Measurements from ENCODE around the gene CHN1.

Gene CHN1

DNA sequence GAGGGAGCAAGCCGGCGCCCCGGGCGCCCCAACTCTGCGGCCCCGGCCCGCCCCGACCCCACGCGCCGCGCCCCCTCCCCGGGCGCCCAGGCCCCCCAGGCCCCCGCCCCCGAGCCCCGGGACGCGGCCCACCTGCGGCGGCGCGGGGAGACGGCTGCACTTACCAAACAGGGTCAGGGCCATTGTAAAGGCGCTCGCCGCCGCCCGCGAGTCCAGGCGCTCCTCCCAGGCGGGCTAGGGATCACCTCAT, 526 bp downstream of the CHN1 start:
- Mint-ChIP-seq H3K36me3 (no peaks in the 10 kb centered on the region), H3K27ac (no peak overlapping the region), H3K4me3 (peak overlapping the region; percentile 88), H3K27me3 (peaks cover 47% of the 10 kb centered on the region), H3K4me1 (ENCODE audit: low read depth) (peaks cover 8% of the 10 kb centered on the region), H3K9me3 (ENCODE audit: low read depth) (no peaks in the 10 kb centered on the region)

DNA sequence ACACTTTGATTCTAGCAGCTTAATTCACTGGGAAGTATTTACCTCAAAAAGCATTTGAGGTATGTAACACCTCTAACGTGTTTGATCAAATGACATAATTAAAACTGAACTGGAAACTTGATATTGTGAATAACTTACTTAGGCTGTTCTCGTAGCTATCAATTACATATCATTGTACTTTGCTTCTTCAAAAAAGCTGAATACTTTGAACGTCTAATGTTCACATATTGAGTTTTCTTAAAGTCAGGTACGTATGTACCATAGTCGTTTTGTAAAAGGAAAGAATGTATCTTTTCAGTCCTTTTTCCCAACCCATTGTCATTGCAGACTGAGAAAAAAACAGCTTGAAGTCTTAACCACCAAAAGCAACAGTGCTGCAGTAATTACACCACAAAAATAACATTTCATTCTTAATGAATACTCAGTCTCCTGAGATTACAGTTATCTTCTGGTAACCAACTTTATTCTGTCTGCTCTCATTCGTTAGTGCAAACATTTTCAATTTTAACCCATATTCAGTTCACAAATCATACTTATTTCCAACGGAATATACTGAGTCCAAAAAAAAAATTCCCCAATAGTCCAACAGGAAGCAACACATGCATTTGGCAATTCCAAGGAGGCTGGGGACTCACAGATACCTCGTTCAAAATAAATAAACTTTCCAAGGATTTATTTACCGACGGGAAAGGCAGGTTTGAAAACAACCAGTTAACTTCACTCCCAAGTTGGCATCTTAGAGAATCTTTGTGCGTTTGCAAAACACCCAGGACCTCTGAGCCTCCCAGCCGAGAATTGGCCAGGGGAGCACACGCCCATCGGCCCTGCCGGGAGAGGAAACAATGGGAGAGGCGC, 1.1 kb downstream of the CHN1 start:
- Mint-ChIP-seq H3K36me3 (peaks cover 2% of the 10 kb centered on the region), H3K27me3 (peaks cover 49% of the 10 kb centered on the region), H3K4me3 (peak overlapping the region; percentile 88), H3K27ac (no peak overlapping the region), H3K9me3 (ENCODE audit: low read depth) (no peaks in the 10 kb centered on the region), H3K4me1 (ENCODE audit: low read depth) (peaks cover 8% of the 10 kb centered on the region)

DNA sequence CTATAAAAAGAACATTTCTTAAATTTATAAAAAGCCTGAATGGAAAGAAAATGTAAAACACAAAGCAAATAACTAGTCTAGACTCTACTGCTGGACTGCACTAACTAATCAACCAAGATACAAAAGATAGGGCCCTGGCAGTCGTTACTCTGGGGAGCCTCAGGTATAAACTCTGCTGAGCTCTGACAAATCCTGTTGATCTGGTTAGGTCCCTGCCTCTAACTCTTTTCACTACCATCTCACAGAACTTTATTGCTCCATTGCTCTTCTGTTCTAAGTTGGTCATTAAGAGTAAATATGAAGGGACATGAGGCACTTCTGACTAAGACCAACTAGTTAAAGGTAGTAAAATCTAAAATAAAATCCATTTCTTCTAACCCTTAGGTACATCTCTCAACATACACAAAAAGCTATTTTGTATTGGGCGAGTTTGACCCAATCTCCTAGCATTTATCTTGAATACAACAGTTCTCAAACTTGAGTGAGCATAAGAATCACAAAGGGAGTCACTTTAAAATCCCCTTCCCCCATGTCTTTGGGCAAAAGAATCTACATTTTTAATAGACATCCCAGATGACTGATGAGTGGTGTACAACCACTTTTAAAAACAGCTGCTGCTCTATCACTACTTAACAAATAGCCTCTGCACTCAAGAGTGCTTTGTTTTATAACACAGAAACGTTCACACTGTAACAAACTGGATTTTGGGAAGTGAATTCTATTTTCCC, 2.5 kb downstream of the CHN1 start:
- H3K36me3 Mint-ChIP-seq = peaks cover 2% of the 10 kb centered on the region
- peaks cover 8% of the 10 kb centered on the region for H3K4me1 Mint-ChIP-seq (ENCODE audit: low read depth)
- peaks cover 45% of the 10 kb centered on the region for H3K27me3 Mint-ChIP-seq
- H3K4me3 Mint-ChIP-seq = no peak overlapping the region
- H3K27ac Mint-ChIP-seq = no peak overlapping the region
- no peaks in the 10 kb centered on the region for H3K9me3 Mint-ChIP-seq (ENCODE audit: low read depth)

DNA sequence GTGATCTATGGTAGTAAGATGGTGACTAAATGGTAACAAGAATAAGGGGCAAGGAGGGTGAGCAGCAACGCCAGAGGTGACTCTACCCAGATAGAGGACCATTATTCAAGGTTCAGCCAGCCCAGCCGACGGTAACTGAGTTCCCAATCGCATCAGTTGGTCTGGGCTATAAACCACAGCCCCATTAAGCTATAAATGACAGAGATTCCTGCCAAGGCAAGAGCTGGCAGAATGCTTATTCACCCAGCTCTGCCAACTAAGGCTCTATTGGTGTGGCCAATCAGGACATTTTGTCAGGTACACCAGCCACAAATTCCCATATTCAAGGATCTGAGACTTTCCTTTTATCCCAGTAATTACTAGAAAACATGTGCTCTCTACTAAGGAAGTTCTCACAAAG, 3.6 kb downstream of the CHN1 start:
- Mint-ChIP-seq H3K4me3 (no peak overlapping the region), H3K36me3 (peaks cover 2% of the 10 kb centered on the region), H3K27me3 (peaks cover 42% of the 10 kb centered on the region), H3K4me1 (ENCODE audit: low read depth) (peaks cover 8% of the 10 kb centered on the region), H3K27ac (no peak overlapping the region), H3K9me3 (ENCODE audit: low read depth) (no peaks in the 10 kb centered on the region)

DNA sequence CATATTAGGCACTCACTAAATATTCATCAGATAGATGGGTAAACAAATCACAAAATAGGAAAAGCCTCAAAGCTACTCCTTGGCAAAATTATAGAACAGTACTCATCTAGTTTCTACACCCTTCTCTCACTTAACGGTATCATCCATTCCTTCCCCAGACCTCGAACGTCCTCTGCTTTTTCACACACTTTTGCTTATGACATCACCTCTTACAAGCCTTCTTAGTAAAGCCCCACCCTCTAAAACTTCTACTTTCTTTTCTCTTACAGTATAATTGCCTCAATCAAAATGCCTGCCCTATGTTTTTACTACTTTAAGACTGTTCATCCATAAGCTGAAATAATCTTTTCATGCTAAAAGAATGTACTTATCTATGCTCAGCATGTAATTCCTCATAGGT, 8.1 kb downstream of the CHN1 start:
- H3K36me3 Mint-ChIP-seq = peaks cover 2% of the 10 kb centered on the region
- H3K27me3 Mint-ChIP-seq = peaks cover 20% of the 10 kb centered on the region
- no peaks in the 10 kb centered on the region for H3K4me1 Mint-ChIP-seq (ENCODE audit: low read depth)
- H3K27ac Mint-ChIP-seq = no peak overlapping the region
- no peaks in the 10 kb centered on the region for H3K9me3 Mint-ChIP-seq (ENCODE audit: low read depth)
- no peak overlapping the region for H3K4me3 Mint-ChIP-seq

DNA sequence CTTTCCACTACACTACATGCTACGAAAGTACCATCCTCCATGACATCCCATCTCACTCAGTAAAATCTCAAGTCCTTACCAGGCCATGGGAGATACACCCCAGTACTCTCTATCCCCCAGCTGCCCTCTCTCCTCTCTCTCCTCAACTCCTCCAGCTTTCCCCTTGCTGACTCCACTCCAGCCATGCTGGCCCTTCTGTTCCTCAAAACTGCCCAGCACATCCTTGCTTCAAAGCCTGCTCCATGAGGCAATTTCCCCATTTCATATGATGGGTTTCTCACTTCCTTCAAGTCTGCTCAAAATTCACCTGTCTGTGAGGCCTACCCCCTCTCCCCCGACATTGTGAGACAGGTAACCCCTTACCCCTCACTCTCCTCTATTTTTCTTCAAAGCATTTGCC, 8.6 kb downstream of the CHN1 start:
- Mint-ChIP-seq H3K36me3 (peaks cover 2% of the 10 kb centered on the region), H3K4me3 (no peak overlapping the region), H3K4me1 (ENCODE audit: low read depth) (no peaks in the 10 kb centered on the region), H3K27ac (no peak overlapping the region), H3K9me3 (ENCODE audit: low read depth) (no peaks in the 10 kb centered on the region), H3K27me3 (peaks cover 16% of the 10 kb centered on the region)

DNA sequence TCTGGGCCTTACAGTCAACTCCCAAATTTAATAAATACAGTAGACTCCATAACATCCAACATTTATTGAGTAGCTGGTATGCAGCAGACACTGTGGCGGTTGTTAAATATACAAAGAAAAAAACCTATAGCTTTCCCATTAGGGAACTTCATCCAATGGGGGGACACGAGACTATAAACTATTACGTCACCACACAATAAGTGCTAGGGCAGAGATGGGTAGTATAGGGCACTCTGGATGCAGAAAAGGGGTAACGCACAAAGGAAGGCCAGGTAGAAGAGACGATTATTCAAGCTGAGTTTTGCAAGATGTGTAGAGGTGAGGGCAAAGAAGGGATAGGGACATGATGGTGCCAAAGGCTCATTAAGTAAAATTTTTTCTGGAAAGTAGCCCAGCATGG, 10.8 kb downstream of the CHN1 start:
- no peak overlapping the region for H3K27ac Mint-ChIP-seq
- peaks cover 5% of the 10 kb centered on the region for H3K4me1 Mint-ChIP-seq (ENCODE audit: low read depth)
- H3K36me3 Mint-ChIP-seq = no peaks in the 10 kb centered on the region
- H3K9me3 Mint-ChIP-seq (ENCODE audit: low read depth) = no peaks in the 10 kb centered on the region
- H3K27me3 Mint-ChIP-seq = peaks cover 5% of the 10 kb centered on the region
- H3K4me3 Mint-ChIP-seq = no peak overlapping the region

DNA sequence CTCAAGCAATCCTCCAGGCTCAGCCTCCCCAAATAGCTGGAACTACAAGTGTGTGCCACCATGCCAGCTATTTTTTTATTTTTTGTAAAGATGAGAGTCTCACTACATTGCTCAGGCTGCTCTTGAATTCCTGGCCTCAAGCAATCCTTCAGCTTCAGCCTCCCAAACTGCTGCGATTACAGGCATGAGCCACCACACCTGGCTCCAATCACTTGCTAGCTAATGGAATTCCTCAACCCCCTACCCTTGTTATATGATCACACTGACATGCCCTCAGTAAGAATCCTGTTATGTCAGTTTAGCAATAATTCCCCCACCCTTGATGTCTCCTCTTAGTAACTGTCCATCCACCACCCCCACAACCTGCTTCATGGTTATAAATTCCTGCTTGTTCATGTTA, 12.3 kb downstream of the CHN1 start:
- Mint-ChIP-seq H3K9me3 (ENCODE audit: low read depth) (no peaks in the 10 kb centered on the region), H3K27ac (no peak overlapping the region), H3K36me3 (no peaks in the 10 kb centered on the region), H3K4me3 (no peak overlapping the region), H3K27me3 (peaks cover 5% of the 10 kb centered on the region), H3K4me1 (ENCODE audit: low read depth) (peaks cover 5% of the 10 kb centered on the region)

DNA sequence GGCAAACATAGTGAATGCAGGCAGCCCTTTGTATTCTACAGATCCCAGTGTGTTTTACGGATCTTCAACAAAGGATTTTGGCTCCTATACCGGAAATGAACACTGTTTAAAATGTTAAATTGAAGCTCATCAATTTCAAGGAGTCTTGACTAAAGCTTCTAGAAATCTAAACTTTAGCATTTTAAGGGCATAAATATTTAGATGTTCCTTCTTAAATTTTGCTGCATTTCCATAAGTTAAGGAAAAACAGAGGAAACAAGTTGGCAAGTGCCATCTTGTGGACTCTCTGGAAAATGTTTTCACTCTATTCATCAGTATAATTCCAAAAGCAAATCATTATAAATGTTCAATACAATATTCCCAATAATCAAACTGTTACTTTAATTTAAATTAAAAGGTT, 19.6 kb downstream of the CHN1 start:
- H3K27me3 Mint-ChIP-seq = peaks cover 4% of the 10 kb centered on the region
- no peak overlapping the region for H3K27ac Mint-ChIP-seq
- H3K4me3 Mint-ChIP-seq = no peak overlapping the region
- peaks cover 5% of the 10 kb centered on the region for H3K4me1 Mint-ChIP-seq (ENCODE audit: low read depth)
- H3K36me3 Mint-ChIP-seq = no peaks in the 10 kb centered on the region
- no peaks in the 10 kb centered on the region for H3K9me3 Mint-ChIP-seq (ENCODE audit: low read depth)

DNA sequence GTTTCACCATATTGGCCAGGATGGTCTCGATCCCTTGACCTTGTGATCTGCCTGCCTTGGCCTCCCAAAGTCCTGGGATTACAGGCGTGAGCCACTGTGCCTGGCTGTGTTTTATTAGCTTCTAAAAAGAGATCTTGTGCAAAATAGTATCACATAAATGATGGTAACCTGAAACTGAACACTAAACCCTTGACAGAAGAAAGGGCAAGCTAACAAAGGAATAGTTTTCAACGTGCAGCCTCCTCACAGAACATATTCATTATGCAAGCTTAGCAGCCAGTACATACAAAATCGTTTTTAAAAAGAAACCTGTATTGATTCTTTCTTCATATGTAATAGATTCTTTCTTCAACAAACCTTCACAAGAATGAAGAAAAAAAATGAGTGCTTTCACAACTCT, 20.6 kb downstream of the CHN1 start:
- H3K27ac Mint-ChIP-seq = no peak overlapping the region
- H3K27me3 Mint-ChIP-seq = peaks cover 4% of the 10 kb centered on the region
- no peaks in the 10 kb centered on the region for H3K36me3 Mint-ChIP-seq
- no peaks in the 10 kb centered on the region for H3K4me1 Mint-ChIP-seq (ENCODE audit: low read depth)
- no peaks in the 10 kb centered on the region for H3K9me3 Mint-ChIP-seq (ENCODE audit: low read depth)
- H3K4me3 Mint-ChIP-seq = no peak overlapping the region

DNA sequence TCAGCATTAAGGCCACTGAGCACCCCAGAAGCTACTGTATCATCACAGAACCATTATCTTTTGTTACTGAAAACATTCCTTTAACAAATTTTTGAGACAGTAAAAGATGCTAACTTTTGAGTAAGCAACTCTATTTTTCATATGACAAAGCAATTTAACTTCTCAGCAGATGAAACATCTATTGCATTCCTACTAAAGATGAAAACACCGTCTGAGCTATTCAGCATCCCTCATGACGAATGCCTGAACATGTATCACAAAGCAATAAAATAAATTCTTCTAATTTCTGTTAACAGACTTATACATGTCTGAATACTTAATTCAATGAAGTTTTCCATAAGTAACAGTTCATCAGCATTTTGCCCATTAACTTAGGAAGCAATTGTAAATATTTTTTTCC, 23.9 kb downstream of the CHN1 start:
- H3K4me3 Mint-ChIP-seq = no peak overlapping the region
- H3K27ac Mint-ChIP-seq = no peak overlapping the region
- peaks cover 2% of the 10 kb centered on the region for H3K27me3 Mint-ChIP-seq
- no peaks in the 10 kb centered on the region for H3K36me3 Mint-ChIP-seq
- no peaks in the 10 kb centered on the region for H3K4me1 Mint-ChIP-seq (ENCODE audit: low read depth)
- no peaks in the 10 kb centered on the region for H3K9me3 Mint-ChIP-seq (ENCODE audit: low read depth)

DNA sequence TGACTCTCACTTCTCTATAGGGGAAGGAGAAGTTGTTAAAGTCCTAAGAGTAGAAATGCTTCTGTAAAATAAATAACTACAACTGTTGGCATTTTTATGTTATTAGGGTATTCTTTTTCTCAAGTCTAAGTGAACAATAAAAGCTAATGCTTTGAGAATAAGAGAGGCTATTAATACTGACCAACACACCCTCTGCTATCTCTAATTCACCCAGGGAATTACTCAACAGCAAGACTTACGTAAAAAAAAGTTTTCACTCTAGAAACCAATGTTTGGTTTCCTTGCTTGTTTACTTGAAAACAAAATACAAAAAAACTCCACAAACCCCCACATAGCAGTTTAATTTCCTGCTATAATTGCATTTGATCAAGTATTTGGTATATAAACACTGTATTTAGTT, 25.2 kb downstream of the CHN1 start:
- Mint-ChIP-seq H3K27me3 (peaks cover 4% of the 10 kb centered on the region), H3K4me1 (ENCODE audit: low read depth) (no peaks in the 10 kb centered on the region), H3K36me3 (no peaks in the 10 kb centered on the region), H3K4me3 (no peak overlapping the region), H3K27ac (no peak overlapping the region), H3K9me3 (ENCODE audit: low read depth) (no peaks in the 10 kb centered on the region)

DNA sequence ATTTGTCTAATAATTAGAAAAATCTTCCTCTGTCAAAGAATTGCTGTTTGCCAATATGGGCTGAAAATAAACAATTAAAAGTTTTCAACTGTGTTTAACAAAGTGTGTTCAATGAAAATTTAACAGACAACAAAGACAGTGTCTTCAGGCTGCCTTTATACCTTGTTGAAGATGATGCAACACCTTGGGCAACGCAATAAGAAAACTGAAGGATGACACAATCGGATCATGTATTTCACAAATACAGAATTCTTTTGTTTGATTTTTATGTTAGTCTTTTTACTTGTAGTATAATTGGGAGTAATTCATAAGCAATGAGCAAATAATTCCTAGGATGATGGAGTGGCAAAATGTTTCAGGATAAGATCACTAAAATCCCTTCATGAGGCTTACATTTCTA, 27.8 kb downstream of the CHN1 start:
- no peaks in the 10 kb centered on the region for H3K4me1 Mint-ChIP-seq (ENCODE audit: low read depth)
- H3K36me3 Mint-ChIP-seq = no peaks in the 10 kb centered on the region
- peaks cover 6% of the 10 kb centered on the region for H3K27me3 Mint-ChIP-seq
- no peaks in the 10 kb centered on the region for H3K9me3 Mint-ChIP-seq (ENCODE audit: low read depth)
- no peak overlapping the region for H3K4me3 Mint-ChIP-seq
- no peak overlapping the region for H3K27ac Mint-ChIP-seq

DNA sequence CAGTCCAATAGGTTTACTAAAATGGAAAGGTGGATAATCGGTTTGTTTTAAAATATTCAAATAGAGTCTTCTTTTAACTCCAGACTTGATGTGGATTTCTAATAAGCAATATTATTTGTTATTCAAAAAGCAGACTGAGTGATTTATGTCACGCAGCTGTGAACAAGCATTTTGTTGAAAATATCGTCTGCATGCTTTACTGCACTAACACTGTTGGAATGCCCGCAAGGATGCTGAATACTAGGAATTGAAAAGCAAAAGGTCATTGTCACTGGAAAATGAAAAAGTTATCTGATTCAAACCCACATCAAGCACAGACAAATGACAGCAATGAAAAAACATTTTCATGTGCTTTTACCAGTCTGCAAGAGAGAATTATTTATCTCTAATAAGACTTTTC, 31.1 kb downstream of the CHN1 start:
- Mint-ChIP-seq H3K27me3 (peaks cover 10% of the 10 kb centered on the region), H3K4me1 (ENCODE audit: low read depth) (peaks cover 5% of the 10 kb centered on the region), H3K9me3 (ENCODE audit: low read depth) (no peaks in the 10 kb centered on the region), H3K27ac (no peak overlapping the region), H3K4me3 (no peak overlapping the region), H3K36me3 (no peaks in the 10 kb centered on the region)

DNA sequence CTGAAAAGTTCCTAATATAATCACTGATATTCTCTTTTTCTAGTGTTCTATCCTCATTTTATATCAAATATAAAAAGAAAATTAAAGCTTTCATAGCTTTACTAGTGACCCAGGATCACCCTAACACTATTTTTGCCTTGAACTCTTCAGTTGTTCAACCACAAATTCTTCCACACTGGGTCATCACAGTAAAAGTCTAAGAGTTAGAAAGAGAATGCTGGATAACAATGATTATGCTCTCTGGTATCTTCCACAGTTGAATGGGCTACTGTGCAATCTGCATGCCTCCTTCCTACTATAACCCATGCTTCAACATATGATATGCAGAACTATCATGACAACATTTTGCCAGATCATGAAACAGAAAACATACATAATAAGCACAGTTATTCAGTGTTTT, 32.3 kb downstream of the CHN1 start:
- H3K36me3 Mint-ChIP-seq = no peaks in the 10 kb centered on the region
- peaks cover 10% of the 10 kb centered on the region for H3K27me3 Mint-ChIP-seq
- H3K9me3 Mint-ChIP-seq (ENCODE audit: low read depth) = no peaks in the 10 kb centered on the region
- H3K4me1 Mint-ChIP-seq (ENCODE audit: low read depth) = peaks cover 7% of the 10 kb centered on the region
- no peak overlapping the region for H3K27ac Mint-ChIP-seq
- H3K4me3 Mint-ChIP-seq = no peak overlapping the region
